HepG2 (cell line): ENCODE results near the gene SETD1A. TPM values are rescaled to one million over a fixed set of nuclear protein-coding genes. Genes with fewer than 3 reads are reported as not detected.

Experiments used
- ATM ChIP-seq: fragments of 450-650 bp; IDR thresholded peaks from 2 replicates; pipeline ENCODE4 v1.7.1; 2017; ENCODE audit warnings: mild to moderate bottlenecking, borderline replicate concordance
- KLF13 ChIP-seq: sonication (generic); formaldehyde crosslinking; IDR thresholded peaks from 2 replicates; pipeline ENCODE4 v1.4.0; 2020; ENCODE audit warnings: mild to moderate bottlenecking, missing genetic modification reagents
- SNAPC4 ChIP-seq: sonication (generic); formaldehyde crosslinking; IDR thresholded peaks from 2 replicates; pipeline ENCODE4 v1.4.0; 2020; ENCODE audit warnings: mild to moderate bottlenecking, missing genetic modification reagents
- SUZ12 ChIP-seq: fragments of 150-350 bp; IDR thresholded peaks from 2 replicates; pipeline ENCODE4 v1.6.1; 2014; ENCODE audit warnings: low read depth, low read length
- ZKSCAN8 ChIP-seq: IDR thresholded peaks from 2 replicates; pipeline ENCODE4 v1.6.1; 2016; ENCODE audit warnings: borderline replicate concordance, missing genetic modification reagents, missing compliant biosample characterization
- ZNF563 ChIP-seq: sonication (generic); formaldehyde crosslinking; IDR thresholded peaks from 2 replicates; pipeline ENCODE4 v1.8.0; 2022; ENCODE audit warnings: mild to moderate bottlenecking, moderate library complexity, missing genetic modification reagents
- ZNF644 ChIP-seq: IDR thresholded peaks from 2 replicates; pipeline ENCODE4 v1.6.1; 2016; ENCODE audit warnings: low read depth
- ZNF7 ChIP-seq: IDR thresholded peaks from 2 replicates; pipeline ENCODE4 v1.6.1; 2016; ENCODE audit warnings: missing biosample characterization, missing genetic modification reagents
- polyA plus RNA-seq, 8 experiments: library from polyadenylated mRNA; depleted of rRNA in 3 of 8; stranded (reverse) in 7 of 8; unstranded in 1 of 8; fragments of >200 nt; fragmentation: Illumina TruSeq in 4 of 8; extraction: Trizol in 4 of 8; gene quantifications; 2 replicates each; pipeline versions ENCODE4 v1.2.1 to v1.2.3, GENCODE V29; 2011 to 2016; ENCODE audit warnings: low read depth in 4 of 8, missing spikeins in 1 of 8, mixed read lengths in 1 of 8; ENCODE audit not compliant: insufficient read depth in 1 of 8
- total RNA-seq, 5 experiments: library from RNA; depleted of rRNA; stranded (reverse); fragments of >200 nt; fragmentation: Illumina TruSeq; extraction: Trizol; gene quantifications; 2 replicates each; pipeline ENCODE4 v1.2.3, GENCODE V29; 2016; ENCODE audit warnings: low read depth in 1 of 5
- TF ChIP-seq, protein P1 (sequence below): fragments of 450-650 bp; IDR thresholded peaks from 2 replicates; pipeline ENCODE4 v1.6.1; 2017; ENCODE audit warnings: mild to moderate bottlenecking
- TF ChIP-seq, protein P2 (sequence below): sonication (generic); formaldehyde crosslinking; IDR thresholded peaks from 2 replicates; pipeline ENCODE4 v1.5.0; 2020; ENCODE audit warnings: mild to moderate bottlenecking, missing genetic modification reagents, borderline replicate concordance

Gene SETD1A
- total and polyA plus RNA-seq, 2 of the 13 experiments (the other 11 are each of a cell fraction or from before 2014, with no cell fraction given) = 3.8 to 5.6 TPM

GRCh38 chr16:30986129-30986991 lies 28.8 kb downstream of the SETD1A start (continued):
- TF ChIP-seq, protein P1, sequence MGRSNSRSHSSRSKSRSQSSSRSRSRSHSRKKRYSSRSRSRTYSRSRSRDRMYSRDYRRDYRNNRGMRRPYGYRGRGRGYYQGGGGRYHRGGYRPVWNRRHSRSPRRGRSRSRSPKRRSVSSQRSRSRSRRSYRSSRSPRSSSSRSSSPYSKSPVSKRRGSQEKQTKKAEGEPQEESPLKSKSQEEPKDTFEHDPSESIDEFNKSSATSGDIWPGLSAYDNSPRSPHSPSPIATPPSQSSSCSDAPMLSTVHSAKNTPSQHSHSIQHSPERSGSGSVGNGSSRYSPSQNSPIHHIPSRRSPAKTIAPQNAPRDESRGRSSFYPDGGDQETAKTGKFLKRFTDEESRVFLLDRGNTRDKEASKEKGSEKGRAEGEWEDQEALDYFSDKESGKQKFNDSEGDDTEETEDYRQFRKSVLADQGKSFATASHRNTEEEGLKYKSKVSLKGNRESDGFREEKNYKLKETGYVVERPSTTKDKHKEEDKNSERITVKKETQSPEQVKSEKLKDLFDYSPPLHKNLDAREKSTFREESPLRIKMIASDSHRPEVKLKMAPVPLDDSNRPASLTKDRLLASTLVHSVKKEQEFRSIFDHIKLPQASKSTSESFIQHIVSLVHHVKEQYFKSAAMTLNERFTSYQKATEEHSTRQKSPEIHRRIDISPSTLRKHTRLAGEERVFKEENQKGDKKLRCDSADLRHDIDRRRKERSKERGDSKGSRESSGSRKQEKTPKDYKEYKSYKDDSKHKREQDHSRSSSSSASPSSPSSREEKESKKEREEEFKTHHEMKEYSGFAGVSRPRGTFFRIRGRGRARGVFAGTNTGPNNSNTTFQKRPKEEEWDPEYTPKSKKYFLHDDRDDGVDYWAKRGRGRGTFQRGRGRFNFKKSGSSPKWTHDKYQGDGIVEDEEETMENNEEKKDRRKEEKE = no peak
- TF ChIP-seq SNAPC4 (CRISPR knock-in tag) (no peak), ATM (no peak), ZKSCAN8 (no peak), SUZ12 (no peak), ZNF563 (CRISPR knock-in tag) (no peak), ZNF644 (CRISPR knock-in tag) (no peak), KLF13 (CRISPR knock-in tag) (no peak), ZNF7 (CRISPR knock-in tag) (no peak)
- TF ChIP-seq, protein P2, sequence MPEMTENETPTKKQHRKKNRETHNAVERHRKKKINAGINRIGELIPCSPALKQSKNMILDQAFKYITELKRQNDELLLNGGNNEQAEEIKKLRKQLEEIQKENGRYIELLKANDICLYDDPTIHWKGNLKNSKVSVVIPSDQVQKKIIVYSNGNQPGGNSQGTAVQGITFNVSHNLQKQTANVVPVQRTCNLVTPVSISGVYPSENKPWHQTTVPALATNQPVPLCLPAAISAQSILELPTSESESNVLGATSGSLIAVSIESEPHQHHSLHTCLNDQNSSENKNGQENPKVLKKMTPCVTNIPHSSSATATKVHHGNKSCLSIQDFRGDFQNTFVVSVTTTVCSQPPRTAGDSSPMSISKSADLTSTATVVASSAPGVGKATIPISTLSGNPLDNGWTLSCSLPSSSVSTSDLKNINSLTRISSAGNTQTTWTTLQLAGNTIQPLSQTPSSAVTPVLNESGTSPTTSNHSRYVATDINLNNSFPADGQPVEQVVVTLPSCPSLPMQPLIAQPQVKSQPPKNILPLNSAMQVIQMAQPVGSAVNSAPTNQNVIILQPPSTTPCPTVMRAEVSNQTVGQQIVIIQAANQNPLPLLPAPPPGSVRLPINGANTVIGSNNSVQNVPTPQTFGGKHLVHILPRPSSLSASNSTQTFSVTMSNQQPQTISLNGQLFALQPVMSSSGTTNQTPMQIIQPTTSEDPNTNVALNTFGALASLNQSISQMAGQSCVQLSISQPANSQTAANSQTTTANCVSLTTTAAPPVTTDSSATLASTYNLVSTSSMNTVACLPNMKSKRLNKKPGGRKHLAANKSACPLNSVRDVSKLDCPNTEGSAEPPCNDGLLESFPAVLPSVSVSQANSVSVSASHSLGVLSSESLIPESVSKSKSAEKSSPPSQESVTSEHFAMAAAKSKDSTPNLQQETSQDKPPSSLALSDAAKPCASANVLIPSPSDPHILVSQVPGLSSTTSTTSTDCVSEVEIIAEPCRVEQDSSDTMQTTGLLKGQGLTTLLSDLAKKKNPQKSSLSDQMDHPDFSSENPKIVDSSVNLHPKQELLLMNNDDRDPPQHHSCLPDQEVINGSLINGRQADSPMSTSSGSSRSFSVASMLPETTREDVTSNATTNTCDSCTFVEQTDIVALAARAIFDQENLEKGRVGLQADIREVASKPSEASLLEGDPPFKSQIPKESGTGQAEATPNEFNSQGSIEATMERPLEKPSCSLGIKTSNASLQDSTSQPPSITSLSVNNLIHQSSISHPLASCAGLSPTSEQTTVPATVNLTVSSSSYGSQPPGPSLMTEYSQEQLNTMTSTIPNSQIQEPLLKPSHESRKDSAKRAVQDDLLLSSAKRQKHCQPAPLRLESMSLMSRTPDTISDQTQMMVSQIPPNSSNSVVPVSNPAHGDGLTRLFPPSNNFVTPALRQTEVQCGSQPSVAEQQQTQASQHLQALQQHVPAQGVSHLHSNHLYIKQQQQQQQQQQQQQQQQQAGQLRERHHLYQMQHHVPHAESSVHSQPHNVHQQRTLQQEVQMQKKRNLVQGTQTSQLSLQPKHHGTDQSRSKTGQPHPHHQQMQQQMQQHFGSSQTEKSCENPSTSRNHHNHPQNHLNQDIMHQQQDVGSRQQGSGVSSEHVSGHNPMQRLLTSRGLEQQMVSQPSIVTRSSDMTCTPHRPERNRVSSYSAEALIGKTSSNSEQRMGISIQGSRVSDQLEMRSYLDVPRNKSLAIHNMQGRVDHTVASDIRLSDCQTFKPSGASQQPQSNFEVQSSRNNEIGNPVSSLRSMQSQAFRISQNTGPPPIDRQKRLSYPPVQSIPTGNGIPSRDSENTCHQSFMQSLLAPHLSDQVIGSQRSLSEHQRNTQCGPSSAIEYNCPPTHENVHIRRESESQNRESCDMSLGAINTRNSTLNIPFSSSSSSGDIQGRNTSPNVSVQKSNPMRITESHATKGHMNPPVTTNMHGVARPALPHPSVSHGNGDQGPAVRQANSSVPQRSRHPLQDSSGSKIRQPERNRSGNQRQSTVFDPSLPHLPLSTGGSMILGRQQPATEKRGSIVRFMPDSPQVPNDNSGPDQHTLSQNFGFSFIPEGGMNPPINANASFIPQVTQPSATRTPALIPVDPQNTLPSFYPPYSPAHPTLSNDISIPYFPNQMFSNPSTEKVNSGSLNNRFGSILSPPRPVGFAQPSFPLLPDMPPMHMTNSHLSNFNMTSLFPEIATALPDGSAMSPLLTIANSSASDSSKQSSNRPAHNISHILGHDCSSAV (CRISPR knock-in tag) = no peak
